ENCODE measurements around the gene POMGNT2. TPM values are rescaled to one million over a fixed set of nuclear protein-coding genes. Genes with fewer than 3 reads are reported as not detected.

The POMGNT2 gene
- polyA plus RNA-seq, 1 donor (not counting 4 experiments of a cell fraction or from before 2014, with no cell fraction given), result 6.0 TPM

DNA sequence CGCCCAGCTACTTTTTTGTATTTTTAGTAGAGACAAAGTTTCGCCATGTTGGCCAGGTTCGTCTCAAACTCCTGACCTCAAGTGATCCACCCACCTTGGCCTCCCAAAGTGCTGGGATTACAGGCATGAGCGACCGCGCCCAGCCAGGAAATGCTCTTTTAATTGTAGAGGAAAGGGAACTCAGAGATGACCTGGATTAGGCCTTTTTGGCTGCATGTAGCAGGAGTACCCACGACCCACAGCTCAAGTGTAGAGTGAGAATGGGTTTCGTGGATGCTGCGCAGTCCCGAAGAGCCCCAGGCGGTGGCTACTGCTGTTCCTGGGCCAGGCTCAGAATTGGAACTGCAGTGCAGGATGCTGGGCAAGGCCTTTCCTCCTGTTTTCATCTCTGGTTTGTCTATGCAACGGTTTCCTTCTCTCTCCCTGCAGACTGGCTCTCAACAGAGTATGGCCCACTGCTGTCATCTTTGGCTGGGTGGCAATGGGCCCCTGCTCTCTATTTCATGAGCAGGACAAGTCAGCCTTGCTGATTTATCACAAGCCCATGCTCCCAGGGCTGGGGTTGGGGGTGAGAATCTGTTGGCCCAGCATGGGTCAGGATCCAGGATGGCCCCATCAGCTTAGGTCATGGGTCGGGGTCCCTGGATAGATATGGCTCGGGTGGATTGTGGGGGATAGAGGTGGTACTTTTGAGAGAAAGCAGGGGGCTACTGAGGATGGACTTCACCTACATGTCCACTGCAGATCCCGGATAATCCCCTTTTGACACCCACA lies 75.5 kb downstream of the POMGNT2 start:
- FAIRE-seq (no peak), DNase-seq (ENCODE audit: low read depth, low spot score) (no peak)
- Histone ChIP-seq H3K27me3 (ENCODE audit: control insufficient read depth, extremely low read depth, insufficient read depth, low read length) (peaks cover 2% of the 10 kb centered on the region), H3K9me3 (ENCODE audit: control insufficient read depth, low read depth, low read length) (no peaks in the 10 kb centered on the region), H4K20me1 (ENCODE audit: control insufficient read depth, extremely low read depth, insufficient read depth, low read length) (no peaks in the 10 kb centered on the region), H3K9ac (ENCODE audit: control insufficient read depth, extremely low read depth, insufficient read depth, low read length) (no peak overlapping the region), H3K4me2 (ENCODE audit: control insufficient read depth, extremely low read depth, insufficient read depth, low read depth, low read length) (no peak overlapping the region), H3K36me3 (ENCODE audit: control insufficient read depth in 2 of 2, extremely low read depth in 1 of 2, insufficient read depth in 2 of 2, low read length in 2 of 2) (no peaks in the 10 kb centered on the region), H3K27ac (ENCODE audit: control insufficient read depth, insufficient read depth, low read length) (no peak overlapping the region), H3K4me3 (ENCODE audit: control insufficient read depth in 2 of 3, extremely low read depth in 1 of 3, insufficient read depth in 2 of 3, low read depth in 1 of 3, low read length in 3 of 3) (no peak overlapping the region), H3K9me1 (ENCODE audit: control insufficient read depth, extremely low read depth, insufficient read depth, low read length) (no peaks in the 10 kb centered on the region), H2AFZ (ENCODE audit: control insufficient read depth, low read length) (no peak overlapping the region), H3K79me2 (ENCODE audit: control insufficient read depth, insufficient read depth, low read length) (no peaks in the 10 kb centered on the region), H3K4me1 (ENCODE audit: control insufficient read depth, extremely low read depth, insufficient read depth, low read length) (no peaks in the 10 kb centered on the region)
- TF ChIP-seq EZH2 (IDR thresholded peaks at IDR 0.05; ENCODE audit: low read length), result no peak
- TF ChIP-seq, protein P1, sequence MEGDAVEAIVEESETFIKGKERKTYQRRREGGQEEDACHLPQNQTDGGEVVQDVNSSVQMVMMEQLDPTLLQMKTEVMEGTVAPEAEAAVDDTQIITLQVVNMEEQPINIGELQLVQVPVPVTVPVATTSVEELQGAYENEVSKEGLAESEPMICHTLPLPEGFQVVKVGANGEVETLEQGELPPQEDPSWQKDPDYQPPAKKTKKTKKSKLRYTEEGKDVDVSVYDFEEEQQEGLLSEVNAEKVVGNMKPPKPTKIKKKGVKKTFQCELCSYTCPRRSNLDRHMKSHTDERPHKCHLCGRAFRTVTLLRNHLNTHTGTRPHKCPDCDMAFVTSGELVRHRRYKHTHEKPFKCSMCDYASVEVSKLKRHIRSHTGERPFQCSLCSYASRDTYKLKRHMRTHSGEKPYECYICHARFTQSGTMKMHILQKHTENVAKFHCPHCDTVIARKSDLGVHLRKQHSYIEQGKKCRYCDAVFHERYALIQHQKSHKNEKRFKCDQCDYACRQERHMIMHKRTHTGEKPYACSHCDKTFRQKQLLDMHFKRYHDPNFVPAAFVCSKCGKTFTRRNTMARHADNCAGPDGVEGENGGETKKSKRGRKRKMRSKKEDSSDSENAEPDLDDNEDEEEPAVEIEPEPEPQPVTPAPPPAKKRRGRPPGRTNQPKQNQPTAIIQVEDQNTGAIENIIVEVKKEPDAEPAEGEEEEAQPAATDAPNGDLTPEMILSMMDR (optimal IDR thresholded peaks at IDR 0.05 in 1 of 3, IDR thresholded peaks at IDR 0.05 in 1 of 3, conservative IDR thresholded peaks at IDR 0.05 in 1 of 3; ENCODE audit: extremely low read depth in 1 of 3, insufficient read depth in 2 of 3, low read length in 3 of 3), result no peak
- dilution Hi-C loops (cut with MboI; ENCODE audit: extremely low pct_ligation_motif_present, low sequenced_read_pairs), result no loop called here

Other genes starting within 250 kb of the POMGNT2 start
- not detected in 3 replicates for gene CYP8B1, start 230.2 kb downstream of the POMGNT2 start, polyA plus RNA-seq
- gene ZNF662, start 199.9 kb downstream of the POMGNT2 start, polyA plus RNA-seq, result 0.57 to 1.4 TPM (median 1.1 TPM) in 3 replicates
- 0.16 to 0.58 TPM (median 0.30 TPM) in 3 replicates for gene GASK1A, start 126.8 kb downstream of the POMGNT2 start, polyA plus RNA-seq
- gene SNRK, start 180.5 kb upstream of the POMGNT2 start, polyA plus RNA-seq, result 9.4 to 15.7 TPM (median 11.5 TPM) in 3 replicates